IMR-90 (cell line): ENCODE results near the gene ASB13. TPM values are rescaled to one million over a fixed set of nuclear protein-coding genes. Genes with fewer than 3 reads are reported as not detected.

Experiments used
- ATAC-seq: fragments of 200-7000 bp; cut with Tn5 transposase; 2 replicates; pipeline ENCODE4 v1.9.1; 2020; ENCODE audit warnings: low read depth, mild to moderate bottlenecking, moderate library complexity
- BruUV-seq: library from RNA; stranded (reverse); fragments of 400-500 nt; replicated peaks from 2 replicates; lab custom pipeline; 2021; lab: Mats Ljungman, UMichigan
- CTCF ChIA-PET: fragments of 300-600 bp; formaldehyde crosslinking; extraction: SDS; loops from one replicate; lab custom pipeline; 2021; ENCODE audit warnings: antibody characterized with exemption; lab: Yijun Ruan, JAX
- POLR2A ChIA-PET: fragments of 300-600 bp; sonication (Branson Sonifier 250); formaldehyde crosslinking; loops from one replicate; lab custom pipeline; 2022; ENCODE audit warnings: antibody characterized with exemption; ENCODE audit not compliant: unreplicated experiment; lab: Charles Lee
- DNase-seq: peaks from one replicate; pipeline ENCODE4 v3.0.0; 2013
- H2AFZ ChIP-seq: replicated peaks from 2 replicates; pipeline ENCODE3; 2013; ENCODE audit warnings: low read length, mild to moderate bottlenecking; ENCODE audit not compliant: poor library complexity
- H2AK5ac ChIP-seq: 2 replicates; pipeline ENCODE4 v1.6.1; 2013; ENCODE audit warnings: low read depth, low read length, inconsistent platforms
- H2AK9ac ChIP-seq: replicated peaks from 2 replicates; pipeline ENCODE3; 2013; ENCODE audit warnings: mild to moderate bottlenecking, low read depth, low read length, moderate library complexity; ENCODE audit not compliant: poor library complexity
- H2BK120ac ChIP-seq: 2 replicates; pipeline ENCODE4 v1.6.1; 2013; ENCODE audit warnings: low read depth, low read length, inconsistent platforms
- H2BK15ac ChIP-seq: 3 replicates; pipeline ENCODE4 v1.6.1; 2013; ENCODE audit warnings: low read depth, low read length, inconsistent platforms
- H2BK20ac ChIP-seq: 2 replicates; pipeline ENCODE4 v1.6.1; 2013; ENCODE audit warnings: low read depth, mild to moderate bottlenecking, inconsistent platforms, low read length, moderate library complexity
- H2BK5ac ChIP-seq: 2 replicates; pipeline ENCODE4 v1.6.1; 2013; ENCODE audit warnings: mild to moderate bottlenecking, low read depth, low read length, inconsistent platforms; ENCODE audit not compliant: poor library complexity, severe bottlenecking
- H3K14ac ChIP-seq: replicated peaks from 2 replicates; pipeline ENCODE4 v1.6.1; 2013; ENCODE audit warnings: low read depth, low read length, inconsistent platforms
- H3K18ac ChIP-seq: 2 replicates; pipeline ENCODE4 v1.6.1; 2013; ENCODE audit warnings: low read depth, low read length, control low read depth
- H3K23ac ChIP-seq: 2 replicates; pipeline ENCODE4 v1.6.1; 2013; ENCODE audit warnings: low read depth, low read length, inconsistent platforms
- H3K27ac ChIP-seq: 2 replicates; pipeline ENCODE4 v1.5.1; 2013; ENCODE audit warnings: mild to moderate bottlenecking, control low read depth, low read length; ENCODE audit not compliant: insufficient read depth
- H3K27me3 ChIP-seq: 2 replicates; pipeline ENCODE4 v1.6.1; 2013; ENCODE audit warnings: low read length; ENCODE audit not compliant: control insufficient read depth, insufficient read depth
- H3K36me3 ChIP-seq: 2 replicates; pipeline ENCODE4 v1.6.1; 2013; ENCODE audit warnings: low read length, mixed read lengths; ENCODE audit not compliant: control insufficient read depth, insufficient read depth
- H3K4ac ChIP-seq: 2 replicates; pipeline ENCODE4 v1.6.1; 2013; ENCODE audit warnings: low read depth, low read length, inconsistent platforms
- H3K4me1 ChIP-seq: 2 replicates; pipeline ENCODE4 v1.6.1; 2013; ENCODE audit warnings: low read length, mixed read lengths; ENCODE audit not compliant: control insufficient read depth, insufficient read depth
- H3K4me2 ChIP-seq: 2 replicates; pipeline ENCODE4 v1.6.1; 2013; ENCODE audit warnings: low read depth, mild to moderate bottlenecking, control low read depth, low read length, moderate library complexity
- H3K4me3 ChIP-seq: 2 replicates; pipeline ENCODE4 v1.5.1; 2013; ENCODE audit warnings: low read depth, mild to moderate bottlenecking, control low read depth, low read length, moderate library complexity; ENCODE audit not compliant: insufficient read depth
- H3K56ac ChIP-seq: 2 replicates; pipeline ENCODE4 v1.6.1; 2013; ENCODE audit warnings: low read length, inconsistent platforms; ENCODE audit not compliant: insufficient read depth; ENCODE audit errors: extremely low read depth
- H3K79me1 ChIP-seq, 2 experiments: 2 replicates each; pipeline ENCODE4 v1.6.1; 2013; ENCODE audit warnings: low read length in 2 of 2, inconsistent platforms in 1 of 2, low read depth in 1 of 2
- H3K9ac ChIP-seq: 2 replicates; pipeline ENCODE4 v1.6.1; 2013; ENCODE audit warnings: low read depth, low read length, control low read depth
- H3K9me1 ChIP-seq: 2 replicates; pipeline ENCODE4 v1.6.1; 2013; ENCODE audit warnings: low read length, inconsistent platforms; ENCODE audit not compliant: insufficient read depth
- H3K9me3 ChIP-seq: 2 replicates; pipeline ENCODE4 v1.6.1; 2013; ENCODE audit warnings: low read length; ENCODE audit not compliant: control insufficient read depth, insufficient read depth
- H4K20me1 ChIP-seq: 2 replicates; pipeline ENCODE4 v1.6.1; 2013; ENCODE audit warnings: low read length, inconsistent platforms; ENCODE audit not compliant: insufficient read depth
- H4K5ac ChIP-seq: 2 replicates; pipeline ENCODE4 v1.6.1; 2013; ENCODE audit warnings: mild to moderate bottlenecking, low read depth, low read length, control low read depth
- H4K8ac ChIP-seq, 2 experiments: 2 replicates each; pipeline ENCODE4 v1.6.1; 2013; ENCODE audit warnings: low read depth in 2 of 2, low read length in 2 of 2, control low read depth in 1 of 2, inconsistent platforms in 1 of 2
- H4K91ac ChIP-seq: 2 replicates; pipeline ENCODE4 v1.6.1; 2013; ENCODE audit warnings: low read depth, low read length, inconsistent platforms; ENCODE audit not compliant: insufficient read depth
- BHLHE40 ChIP-seq: fragments of 150-350 bp; IDR thresholded peaks from 2 replicates; pipeline ENCODE4 v1.6.1; 2016; ENCODE audit warnings: mild to moderate bottlenecking, low read depth, low read length
- CEBPB ChIP-seq: IDR thresholded peaks from 2 replicates; pipeline ENCODE4 v1.6.1; 2012; ENCODE audit warnings: low read depth, low read length, improper control_type of control experiment
- CHD1 ChIP-seq: IDR thresholded peaks from 2 replicates; pipeline ENCODE4 v1.6.1; 2012; ENCODE audit warnings: low read depth, low read length, improper control_type of control experiment
- CTCF ChIP-seq: conservative IDR thresholded peaks from 2 replicates; pipeline ENCODE4 v1.5.1; 2012; ENCODE audit warnings: mild to moderate bottlenecking, low read depth, low read length, improper control_type of control experiment
- ELK1 ChIP-seq: fragments of 150-350 bp; IDR thresholded peaks from 2 replicates; pipeline ENCODE4 v1.6.1; 2016; ENCODE audit warnings: low read depth, mild to moderate bottlenecking, low read length, moderate library complexity, borderline replicate concordance
- FOS ChIP-seq: fragments of 150-350 bp; IDR thresholded peaks from 2 replicates; pipeline ENCODE4 v1.6.1; 2016; ENCODE audit warnings: low read depth, low read length
- MAFK ChIP-seq: IDR thresholded peaks from 2 replicates; pipeline ENCODE4 v1.6.1; 2012; ENCODE audit warnings: low read depth, low read length, improper control_type of control experiment
- MAZ ChIP-seq: IDR thresholded peaks from 2 replicates; pipeline ENCODE4 v1.6.1; 2012; ENCODE audit warnings: low read depth, mild to moderate bottlenecking, low read length, improper control_type of control experiment, moderate library complexity, borderline replicate concordance
- NFE2L2 ChIP-seq: fragments of 150-350 bp; IDR thresholded peaks from 2 replicates; pipeline ENCODE4 v1.6.1; 2016; ENCODE audit warnings: low read depth, mild to moderate bottlenecking, low read length
- POLR2A ChIP-seq: IDR thresholded peaks from 2 replicates; pipeline ENCODE4 v1.6.1; 2012; ENCODE audit warnings: mild to moderate bottlenecking, low read depth, low read length
- RAD21 ChIP-seq: IDR thresholded peaks from 2 replicates; pipeline ENCODE4 v1.6.1; 2012; ENCODE audit warnings: low read length, improper control_type of control experiment
- RCOR1 ChIP-seq: IDR thresholded peaks from 2 replicates; pipeline ENCODE4 v1.6.1; 2012; ENCODE audit warnings: mild to moderate bottlenecking, low read length, improper control_type of control experiment; ENCODE audit not compliant: insufficient replicate concordance
- RFX5 ChIP-seq: IDR thresholded peaks from 2 replicates; pipeline ENCODE4 v1.8.0; 2012; ENCODE audit warnings: low read depth, mild to moderate bottlenecking, low read length, moderate library complexity
- SMC3 ChIP-seq: fragments of 150-350 bp; IDR thresholded peaks from 2 replicates; pipeline ENCODE4 v1.6.1; 2016; ENCODE audit warnings: low read depth, mild to moderate bottlenecking, antibody characterized with exemption, low read length, moderate library complexity
- USF2 ChIP-seq: fragments of 150-350 bp; IDR thresholded peaks from 2 replicates; pipeline ENCODE4 v1.6.1; 2017; ENCODE audit warnings: mild to moderate bottlenecking, antibody characterized with exemption, low read length, low read depth
- WGBS, 2 experiments: methylation state at CpG; one replicate each; pipeline versions ENCODE4 v1.1.5 to v1.1.7; 2013; ENCODE audit warnings: missing lambda C conversion rate in 2 of 2; ENCODE audit not compliant: insufficient read length in 1 of 2; ENCODE audit errors: extremely low coverage in 2 of 2; 5-methylcytosine and 5-hydroxymethylcytosine counted together
- dilution Hi-C: fragments of 300-500 bp; cut with HindIII; formaldehyde crosslinking; loops from one replicate; pipeline ENCODE4 v1.14.3; 2018; ENCODE audit warnings: low sequenced_read_pairs; ENCODE audit not compliant: unreplicated experiment
- in situ Hi-C: fragments of 300-500 bp; cut with MboI; formaldehyde crosslinking; loops from 3 replicates; pipeline ENCODE4 v1.14.3; 2019; ENCODE audit warnings: low sequenced_read_pairs, inconsistent platforms, mixed read lengths
- intact Hi-C: fragments of 100-400 bp; cut with micrococcal nuclease; formaldehyde crosslinking; loops from 2 replicates; pipeline ENCODE4 v1.10.0; 2022
- polyA plus RNA-seq, 3 experiments: library from polyadenylated mRNA; depleted of rRNA; stranded (reverse); fragments of >200 nt; gene quantifications; 2 replicates each; pipeline ENCODE4 v1.2.3, GENCODE V29; 2012; ENCODE audit warnings: low replicate concordance in 1 of 3
- total RNA-seq: library from RNA; depleted of rRNA; stranded (reverse); fragments of >200 nt; gene quantifications from 2 replicates; pipeline ENCODE4 v1.2.3, GENCODE V29; 2012

Gene ASB13
- total and polyA plus RNA-seq, 2 of the 4 experiments (the other 2 are of a cell fraction): 4.6 to 6.3 TPM

- Histone ChIP-seq H3K9ac (no peak overlapping the region), H3K4ac (no peak overlapping the region), H4K5ac (no peak overlapping the region), H3K36me3 (0 out of 2 replicates have a peak, but pooled peaks cover 2% of the 10 kb centered on the region), H3K23ac (no peak overlapping the region), H2BK5ac (no peak overlapping the region), H3K56ac (no peak overlapping the region), H2BK15ac (no peak overlapping the region), H3K9me3 (no peaks in the 10 kb centered on the region), H3K4me1 (peaks cover 8% of the 10 kb centered on the region), H2AK9ac (no peak overlapping the region), H3K14ac (no peak overlapping the region), H2AFZ (no peak overlapping the region), H3K27ac (no peak overlapping the region), H3K9me1 (peaks cover 15% of the 10 kb centered on the region), H3K27me3 (no peaks in the 10 kb centered on the region), H2AK5ac (no peak overlapping the region), H3K79me1 (peaks cover 5 to 18% of the 10 kb centered on the region in 2 experiments; a peak in 2 of 4 replicates), H3K4me3 (no peak overlapping the region), H4K8ac (no peak overlapping the region), H2BK20ac (no peak overlapping the region), H2BK120ac (no peak overlapping the region), H3K18ac (no peak overlapping the region), H4K91ac (no peak overlapping the region), H3K4me2 (no peak overlapping the region), H4K20me1 (peaks cover 7% of the 10 kb centered on the region)
- ChIA-PET POLR2A (no interaction called here), CTCF (no interaction called here)
- no peak for ATAC-seq
- intact Hi-C loops: no loop called here
- 77% methylated on average over 3 of the region's 8 CpGs; no CpG with 5 or more reads in 1 of the 2 experiments for WGBS, 2 experiments
- BruUV-seq: no TSS peak
- dilution Hi-C loops: no loop called here
- DNase-seq: no peak
- in situ Hi-C loops: no loop called here
- TF ChIP-seq NFE2L2 (no peak), FOS (no peak), BHLHE40 (no peak), SMC3 (no peak), CEBPB (no peak), MAZ (no peak), RCOR1 (no peak), CTCF (no peak), CHD1 (no peak), RFX5 (no peak), RAD21 (no peak), MAFK (no peak), POLR2A (no peak), USF2 (no peak), ELK1 (no peak)
Observed at GRCh38 chr10:5656737-5657579, 9.4 kb downstream of the ASB13 start.
